Endothelial cell (in vitro differentiated cells): ENCODE measurements around the gene EFCAB9. TPM values are rescaled to one million over a fixed set of nuclear protein-coding genes. Genes with fewer than 3 reads are reported as not detected.
A peak's percentile ranks its signal among the peaks of the same experiment; 100 is the strongest.
"Not testable (repeated sequence)": the region's sequence is repeated elsewhere in the genome, so short reads cannot be mapped to it uniquely, and the experiment has no call there.

Source experiments
- DNase-seq: peaks from one replicate; pipeline ENCODE4 v3.0.0; 2021; ENCODE audit warnings: low spot score
- H3K27ac Mint-ChIP-seq: one replicate; pipeline ENCODE4 v1.8.0; 2021; ENCODE audit warnings: mixed read lengths, inconsistent platforms; ENCODE audit not compliant: unreplicated experiment
- H3K27me3 Mint-ChIP-seq: one replicate; pipeline ENCODE4 v1.8.0; 2021; ENCODE audit warnings: mild to moderate bottlenecking, moderate library complexity, mixed read lengths, inconsistent platforms; ENCODE audit not compliant: unreplicated experiment
- H3K36me3 Mint-ChIP-seq: one replicate; pipeline ENCODE4 v1.8.0; 2021; ENCODE audit warnings: mild to moderate bottlenecking, low read depth, mixed read lengths, inconsistent platforms; ENCODE audit not compliant: unreplicated experiment
- H3K4me1 Mint-ChIP-seq: one replicate; pipeline ENCODE4 v1.8.0; 2021; ENCODE audit warnings: mild to moderate bottlenecking, mixed read lengths, inconsistent platforms; ENCODE audit not compliant: unreplicated experiment
- H3K4me3 Mint-ChIP-seq: one replicate; pipeline ENCODE4 v1.8.0; 2021; ENCODE audit warnings: mild to moderate bottlenecking, mixed read lengths, inconsistent platforms; ENCODE audit not compliant: unreplicated experiment
- H3K9me3 Mint-ChIP-seq: one replicate; pipeline ENCODE4 v1.8.0; 2021; ENCODE audit warnings: mixed read lengths, inconsistent platforms; ENCODE audit not compliant: unreplicated experiment
- total RNA-seq: library from RNA; stranded (reverse); fragmentation: NEBNext Ultra II Directional; extraction: Animal tissue kit (Norgen Biotek cat#: 25700); gene quantifications from one replicate; pipeline ENCODE4 v1.2.1, GENCODE V29; 2021; ENCODE audit not compliant: unreplicated experiment
- TF ChIP-seq, protein P1 (sequence below): fragments of 200-600 bp; sonication (generic); IDR thresholded peaks from one replicate; pipeline ENCODE4 v1.5.0; 2021; ENCODE audit warnings: antibody characterized with exemption; ENCODE audit not compliant: unreplicated experiment

EFCAB9 gene
- total RNA-seq, 1 donor from 2014 or later, result not detected

DNA sequence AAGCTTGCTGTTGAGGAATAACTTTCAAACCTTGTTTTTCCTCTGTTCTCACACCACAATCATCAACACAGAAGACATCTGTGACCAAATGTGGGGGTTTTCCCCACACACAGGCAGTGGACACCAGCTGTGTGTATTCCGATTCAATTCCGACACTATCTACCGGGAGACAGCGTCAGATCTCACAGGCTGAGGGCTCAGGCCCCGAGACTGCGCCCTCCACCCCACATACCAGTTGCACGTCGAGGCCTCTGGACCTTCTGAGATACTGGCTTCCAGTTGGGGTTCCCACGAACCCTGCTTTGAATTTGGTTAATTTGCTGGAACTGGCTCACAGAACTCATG, 47.3 kb upstream of the EFCAB9 start:
- Mint-ChIP-seq H3K9me3 (no peaks in the 10 kb centered on the region), H3K27ac (peak overlapping the region; percentile 14), H3K36me3 (peaks cover 22% of the 10 kb centered on the region), H3K27me3 (peaks cover 3% of the 10 kb centered on the region), H3K4me1 (peaks cover 44% of the 10 kb centered on the region), H3K4me3 (no peak overlapping the region)
- no peak for DNase-seq
- TF ChIP-seq, protein P1, sequence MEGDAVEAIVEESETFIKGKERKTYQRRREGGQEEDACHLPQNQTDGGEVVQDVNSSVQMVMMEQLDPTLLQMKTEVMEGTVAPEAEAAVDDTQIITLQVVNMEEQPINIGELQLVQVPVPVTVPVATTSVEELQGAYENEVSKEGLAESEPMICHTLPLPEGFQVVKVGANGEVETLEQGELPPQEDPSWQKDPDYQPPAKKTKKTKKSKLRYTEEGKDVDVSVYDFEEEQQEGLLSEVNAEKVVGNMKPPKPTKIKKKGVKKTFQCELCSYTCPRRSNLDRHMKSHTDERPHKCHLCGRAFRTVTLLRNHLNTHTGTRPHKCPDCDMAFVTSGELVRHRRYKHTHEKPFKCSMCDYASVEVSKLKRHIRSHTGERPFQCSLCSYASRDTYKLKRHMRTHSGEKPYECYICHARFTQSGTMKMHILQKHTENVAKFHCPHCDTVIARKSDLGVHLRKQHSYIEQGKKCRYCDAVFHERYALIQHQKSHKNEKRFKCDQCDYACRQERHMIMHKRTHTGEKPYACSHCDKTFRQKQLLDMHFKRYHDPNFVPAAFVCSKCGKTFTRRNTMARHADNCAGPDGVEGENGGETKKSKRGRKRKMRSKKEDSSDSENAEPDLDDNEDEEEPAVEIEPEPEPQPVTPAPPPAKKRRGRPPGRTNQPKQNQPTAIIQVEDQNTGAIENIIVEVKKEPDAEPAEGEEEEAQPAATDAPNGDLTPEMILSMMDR, result no peak

GRCh38 chr5:172147857-172148256, 46.1 kb upstream of the EFCAB9 start:
- Mint-ChIP-seq H3K4me3 (no peak overlapping the region), H3K9me3 (no peaks in the 10 kb centered on the region), H3K27me3 (peaks cover 3% of the 10 kb centered on the region), H3K4me1 (peaks cover 38% of the 10 kb centered on the region), H3K36me3 (peaks cover 26% of the 10 kb centered on the region), H3K27ac (no peak overlapping the region)
- no peak for DNase-seq
- TF ChIP-seq, protein P1, result no peak

GRCh38 chr5:172148381-172148780, 45.6 kb upstream of the EFCAB9 start:
- Mint-ChIP-seq H3K9me3 (no peaks in the 10 kb centered on the region), H3K36me3 (peaks cover 30% of the 10 kb centered on the region), H3K27ac (no peak overlapping the region), H3K4me3 (no peak overlapping the region), H3K27me3 (peaks cover 3% of the 10 kb centered on the region), H3K4me1 (peaks cover 33% of the 10 kb centered on the region)
- TF ChIP-seq, protein P1, result no peak
- no peak for DNase-seq

GRCh38 chr5:172149073-172149472, 44.9 kb upstream of the EFCAB9 start:
- Mint-ChIP-seq H3K9me3 (no peaks in the 10 kb centered on the region), H3K36me3 (peaks cover 36% of the 10 kb centered on the region), H3K4me1 (peaks cover 29% of the 10 kb centered on the region), H3K27me3 (peaks cover 6% of the 10 kb centered on the region), H3K27ac (no peak overlapping the region), H3K4me3 (no peak overlapping the region)
- TF ChIP-seq, protein P1, result no peak
- no peak for DNase-seq

GRCh38 chr5:172149481-172149880, 44.5 kb upstream of the EFCAB9 start:
- DNase-seq, H3K27ac Mint-ChIP-seq, H3K4me3 Mint-ChIP-seq, H3K27me3 Mint-ChIP-seq, H3K9me3 Mint-ChIP-seq: not testable (repeated sequence)
- Mint-ChIP-seq H3K36me3 (peaks cover 40% of the 10 kb centered on the region), H3K4me1 (peaks cover 26% of the 10 kb centered on the region)
